Neutrophil (primary cell): Measurements from ENCODE around the gene GIGYF2.

Source experiments
- H3K27ac ChIP-seq: fragments of 200-600 bp; sonication (generic); 2 replicates; pipeline ENCODE4 v1.5.1; 2016; ENCODE audit warnings: mild to moderate bottlenecking, moderate library complexity
- H3K27me3 ChIP-seq: fragments of 200-600 bp; sonication (generic); 2 replicates; pipeline ENCODE4 v1.6.0; 2016; ENCODE audit warnings: mild to moderate bottlenecking
- H3K36me3 ChIP-seq: fragments of 200-600 bp; sonication (generic); 2 replicates; pipeline ENCODE4 v1.5.1; 2017
- H3K4me1 ChIP-seq, 2 experiments: fragments of 200-600 bp in 1 of 2; sonication (generic) in 1 of 2; 1 replicate in 1 of 2; 2 replicates in 1 of 2; pipeline versions ENCODE4 v1.5.1 to v1.6.1; 2013 to 2016; ENCODE audit warnings: low read depth in 1 of 2, low read length in 1 of 2, mild to moderate bottlenecking in 1 of 2, moderate library complexity in 1 of 2; ENCODE audit not compliant: control insufficient read depth in 1 of 2, insufficient read depth in 1 of 2
- H3K4me3 ChIP-seq, 2 experiments: fragments of 200-600 bp in 1 of 2; sonication (generic) in 1 of 2; 1 replicate in 1 of 2; 2 replicates in 1 of 2; pipeline ENCODE4 v1.5.1; 2013 to 2016; ENCODE audit warnings: low read depth in 1 of 2, low read length in 1 of 2, mild to moderate bottlenecking in 1 of 2, moderate library complexity in 1 of 2
- H3K9me3 ChIP-seq: fragments of 200-600 bp; sonication (generic); 2 replicates; pipeline ENCODE4 v1.5.1; 2016
- TF ChIP-seq, protein P1 (sequence below): fragments of 200-600 bp; sonication (generic); IDR thresholded peaks from 2 replicates; pipeline ENCODE4 v1.5.1; 2016; ENCODE audit warnings: antibody characterized with exemption

GIGYF2 gene

DNA sequence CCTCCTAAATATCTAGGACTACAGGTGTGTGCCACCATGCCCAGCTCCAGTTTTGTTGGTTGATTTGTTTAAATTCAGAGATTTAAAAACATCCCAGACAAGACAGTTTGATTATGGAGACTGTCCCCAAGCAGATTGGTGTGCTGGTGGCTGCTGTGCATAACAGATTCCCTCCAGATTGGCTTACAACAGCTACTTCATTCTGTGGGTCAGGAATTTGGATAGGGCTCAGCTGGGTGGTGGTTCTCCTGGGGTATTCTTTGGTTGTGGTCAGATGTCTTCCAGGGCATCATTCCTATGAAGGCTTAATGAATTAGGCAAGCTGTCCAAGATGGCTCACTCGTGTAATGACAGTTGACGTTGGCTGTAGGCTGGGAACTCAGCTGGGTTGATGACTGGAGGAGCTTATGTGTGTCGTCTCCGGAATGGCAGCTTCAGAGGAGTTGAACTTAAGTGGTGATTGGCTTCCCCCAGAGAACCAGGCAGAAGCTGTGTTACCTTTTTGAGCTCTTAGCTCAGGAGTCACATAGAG lies 162.3 kb downstream of the GIGYF2 start:
- H3K36me3 ChIP-seq: peaks cover 74% of the 10 kb centered on the region
- H3K27ac ChIP-seq: no peak overlapping the region
- H3K9me3 ChIP-seq: no peaks in the 10 kb centered on the region
- TF ChIP-seq, protein P1, sequence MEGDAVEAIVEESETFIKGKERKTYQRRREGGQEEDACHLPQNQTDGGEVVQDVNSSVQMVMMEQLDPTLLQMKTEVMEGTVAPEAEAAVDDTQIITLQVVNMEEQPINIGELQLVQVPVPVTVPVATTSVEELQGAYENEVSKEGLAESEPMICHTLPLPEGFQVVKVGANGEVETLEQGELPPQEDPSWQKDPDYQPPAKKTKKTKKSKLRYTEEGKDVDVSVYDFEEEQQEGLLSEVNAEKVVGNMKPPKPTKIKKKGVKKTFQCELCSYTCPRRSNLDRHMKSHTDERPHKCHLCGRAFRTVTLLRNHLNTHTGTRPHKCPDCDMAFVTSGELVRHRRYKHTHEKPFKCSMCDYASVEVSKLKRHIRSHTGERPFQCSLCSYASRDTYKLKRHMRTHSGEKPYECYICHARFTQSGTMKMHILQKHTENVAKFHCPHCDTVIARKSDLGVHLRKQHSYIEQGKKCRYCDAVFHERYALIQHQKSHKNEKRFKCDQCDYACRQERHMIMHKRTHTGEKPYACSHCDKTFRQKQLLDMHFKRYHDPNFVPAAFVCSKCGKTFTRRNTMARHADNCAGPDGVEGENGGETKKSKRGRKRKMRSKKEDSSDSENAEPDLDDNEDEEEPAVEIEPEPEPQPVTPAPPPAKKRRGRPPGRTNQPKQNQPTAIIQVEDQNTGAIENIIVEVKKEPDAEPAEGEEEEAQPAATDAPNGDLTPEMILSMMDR: no peak
- H3K4me1 ChIP-seq: no peaks in the 10 kb centered on the region
- no peaks in the 10 kb centered on the region for H3K27me3 ChIP-seq
- no peak overlapping the region for H3K4me3 ChIP-seq

DNA sequence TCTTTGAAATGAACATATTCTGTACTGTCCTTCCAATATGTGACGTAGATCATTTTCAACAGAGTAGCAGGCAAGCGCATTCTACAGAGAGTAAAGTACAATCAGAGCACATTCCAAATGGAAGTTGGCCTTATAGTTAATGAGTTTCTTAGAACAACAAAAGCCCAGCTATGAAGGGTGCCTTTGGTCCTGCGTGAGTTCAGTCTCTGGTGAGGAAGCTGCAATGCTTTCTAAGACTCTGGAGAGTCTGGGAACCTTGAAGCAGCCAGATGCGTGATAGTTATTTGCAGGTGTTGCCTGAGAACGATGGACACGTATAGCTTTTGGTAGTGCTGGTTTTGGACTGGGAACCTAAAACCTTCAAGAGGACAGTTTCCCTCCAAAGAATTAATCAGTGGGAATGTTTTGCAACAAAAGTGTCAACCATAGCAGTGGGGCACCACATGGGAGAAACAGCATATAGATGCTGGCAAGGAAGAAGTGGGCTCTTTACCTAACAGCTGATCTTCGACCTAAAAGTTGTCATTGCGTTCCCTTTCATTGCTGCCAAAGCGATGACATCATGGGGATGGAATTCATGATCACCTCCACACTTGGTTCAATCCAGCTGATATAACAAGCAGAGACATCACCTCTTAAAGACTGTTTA lies 163.6 kb downstream of the GIGYF2 start:
- Histone ChIP-seq H3K4me1 (no peaks in the 10 kb centered on the region), H3K36me3 (peaks cover 66% of the 10 kb centered on the region), H3K27ac (no peak overlapping the region), H3K27me3 (no peaks in the 10 kb centered on the region), H3K4me3 (no peak overlapping the region), H3K9me3 (no peaks in the 10 kb centered on the region)
- TF ChIP-seq, protein P1: no peak

DNA sequence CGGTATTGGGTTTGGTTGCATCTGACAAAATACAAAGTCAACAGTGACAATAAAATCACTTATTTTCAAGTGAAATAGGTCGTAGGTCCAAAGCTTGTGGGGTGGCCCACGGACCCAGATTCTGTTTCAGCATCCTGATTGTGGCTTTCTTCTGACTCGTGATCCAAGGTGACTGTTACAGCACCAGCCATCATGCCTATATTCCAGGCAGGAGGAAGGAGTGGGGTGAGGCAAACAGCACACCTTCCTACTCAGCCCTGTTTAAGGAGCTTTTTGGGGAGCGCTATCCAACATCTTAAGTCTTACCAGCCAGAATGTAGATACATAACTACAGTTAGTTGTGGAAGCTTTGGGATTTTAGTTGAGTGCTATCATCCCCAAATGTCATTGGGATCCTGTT lies 164.2 kb downstream of the GIGYF2 start:
- Histone ChIP-seq H3K36me3 (peaks cover 60% of the 10 kb centered on the region), H3K27ac (no peak overlapping the region), H3K9me3 (no peaks in the 10 kb centered on the region), H3K27me3 (no peaks in the 10 kb centered on the region), H3K4me1 (no peaks in the 10 kb centered on the region), H3K4me3 (no peak overlapping the region)
- TF ChIP-seq, protein P1: no peak

DNA sequence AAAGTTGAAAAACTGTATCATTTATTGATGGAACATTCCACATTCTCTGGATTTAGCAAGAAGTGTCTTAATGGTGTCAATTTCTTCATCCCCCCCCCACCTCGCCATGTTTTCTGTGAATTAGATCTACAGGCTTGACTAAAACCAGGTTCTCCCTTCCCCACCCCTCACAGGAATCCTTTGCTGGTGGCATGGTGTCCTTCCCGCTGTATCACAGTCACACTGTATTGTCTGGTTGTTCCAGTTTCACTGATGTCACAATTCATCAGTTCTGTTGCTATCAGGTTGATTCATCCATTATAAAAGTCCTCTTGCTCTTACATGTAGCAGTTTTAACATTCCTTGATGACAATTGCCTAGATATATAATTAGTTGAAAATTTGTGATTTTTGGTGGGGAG lies 166.9 kb downstream of the GIGYF2 start:
- TF ChIP-seq, protein P1: no peak
- no peaks in the 10 kb centered on the region for H3K27me3 ChIP-seq
- peaks cover 33% of the 10 kb centered on the region for H3K36me3 ChIP-seq
- H3K4me1 ChIP-seq: no peaks in the 10 kb centered on the region
- no peaks in the 10 kb centered on the region for H3K9me3 ChIP-seq
- no peak overlapping the region for H3K27ac ChIP-seq
- H3K4me3 ChIP-seq: no peak overlapping the region

DNA sequence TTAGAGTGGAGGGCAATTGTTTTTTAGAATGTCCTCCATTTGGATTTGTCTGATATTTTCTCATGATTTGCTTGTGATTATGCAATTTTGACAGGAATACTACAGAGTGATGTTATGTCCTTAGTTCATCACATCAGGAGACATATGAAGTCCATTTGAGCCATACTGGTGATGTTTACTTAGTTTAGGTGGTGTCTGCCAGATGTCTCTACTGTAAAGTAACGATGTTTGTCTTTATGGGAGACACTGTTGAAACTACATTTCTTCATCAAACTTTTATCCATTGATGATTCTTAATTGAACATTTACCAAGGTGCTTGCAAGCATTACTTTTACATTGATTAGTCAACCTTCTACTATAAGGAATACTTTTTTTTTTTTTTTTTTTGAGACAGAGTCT lies 168.0 kb downstream of the GIGYF2 start:
- Histone ChIP-seq H3K9me3 (no peaks in the 10 kb centered on the region), H3K27ac (no peak overlapping the region), H3K36me3 (peaks cover 22% of the 10 kb centered on the region), H3K27me3 (no peaks in the 10 kb centered on the region), H3K4me1 (no peaks in the 10 kb centered on the region), H3K4me3 (no peak overlapping the region)
- TF ChIP-seq, protein P1: no peak
